ENCODE measurements around the gene SNX14.

SNX14 gene

GRCh38 chr6:85496009-85496579 is 97.6 kb downstream of the SNX14 start:
- DNase-seq: peak; percentile 57

- DNase-seq: no peak
These were observed 98.8 kb downstream of the SNX14 start for GRCh38 chr6:85494547-85495536.

- DNase-seq: no peak
These were observed 100.3 kb downstream of the SNX14 start for GRCh38 chr6:85493389-85493788.

- DNase-seq: no peak
These were observed 103.0 kb downstream of the SNX14 start for GRCh38 chr6:85490516-85491248.

- DNase-seq: no peak
These were observed 108.7 kb downstream of the SNX14 start for GRCh38 chr6:85484948-85485347.

- no peak for DNase-seq
These were observed 109.8 kb downstream of the SNX14 start for GRCh38 chr6:85483846-85484245.

- peak; percentile 80 for DNase-seq
These were observed 110.6 kb downstream of the SNX14 start for GRCh38 chr6:85482905-85483700.

- DNase-seq: no peak
These were observed 111.3 kb downstream of the SNX14 start for GRCh38 chr6:85482206-85482904.

GRCh38 chr6:85479208-85479607 is 114.5 kb downstream of the SNX14 start:
- DNase-seq: no peak

GRCh38 chr6:85476532-85476931 is 117.1 kb downstream of the SNX14 start:
- no peak for DNase-seq

- no peak for DNase-seq
These were observed 119.9 kb downstream of the SNX14 start for GRCh38 chr6:85473748-85474147.

- no peak for DNase-seq
These were observed 120.9 kb downstream of the SNX14 start for GRCh38 chr6:85472744-85473143.

GRCh38 chr6:85470023-85470410 is 123.6 kb downstream of the SNX14 start:
- no peak for DNase-seq

- no peak for DNase-seq
These were observed 124.2 kb downstream of the SNX14 start for GRCh38 chr6:85469276-85470022.

GRCh38 chr6:85468326-85468725 is 125.3 kb downstream of the SNX14 start:
- DNase-seq: no peak

- DNase-seq: peak; percentile 41
These were observed 127.9 kb downstream of the SNX14 start for GRCh38 chr6:85465762-85466161.

- peak; percentile 72 for DNase-seq
These were observed 128.9 kb downstream of the SNX14 start for GRCh38 chr6:85464722-85465150.

GRCh38 chr6:85464260-85464644 is 129.4 kb downstream of the SNX14 start:
- DNase-seq: peak; percentile 48

GRCh38 chr6:85463621-85464259 is 129.9 kb downstream of the SNX14 start:
- no peak for DNase-seq

GRCh38 chr6:85462673-85463072 is 131.0 kb downstream of the SNX14 start:
- no peak for DNase-seq

- DNase-seq: no peak
These were observed 131.9 kb downstream of the SNX14 start for GRCh38 chr6:85461798-85462170.

All from activated CD4-positive, alpha-beta T cell treated with anti-CD3 and anti-CD28 coated beads, Interleukin-2, amount 50 U/mL, for 16 hours (primary cell).